K562 (cell line): Measurements from ENCODE around the gene AMPD3.

Experiments used
- POLR2A ChIP-seq: fragments of 450-650 bp; conservative IDR thresholded peaks from 2 replicates; pipeline ENCODE4 v1.6.1; 2016
- TF ChIP-seq, protein P1 (sequence below): sonication (generic); formaldehyde crosslinking; IDR thresholded peaks from 2 replicates; pipeline ENCODE4 v1.8.0; 2022; ENCODE audit warnings: mild to moderate bottlenecking, missing genetic modification reagents

DNA sequence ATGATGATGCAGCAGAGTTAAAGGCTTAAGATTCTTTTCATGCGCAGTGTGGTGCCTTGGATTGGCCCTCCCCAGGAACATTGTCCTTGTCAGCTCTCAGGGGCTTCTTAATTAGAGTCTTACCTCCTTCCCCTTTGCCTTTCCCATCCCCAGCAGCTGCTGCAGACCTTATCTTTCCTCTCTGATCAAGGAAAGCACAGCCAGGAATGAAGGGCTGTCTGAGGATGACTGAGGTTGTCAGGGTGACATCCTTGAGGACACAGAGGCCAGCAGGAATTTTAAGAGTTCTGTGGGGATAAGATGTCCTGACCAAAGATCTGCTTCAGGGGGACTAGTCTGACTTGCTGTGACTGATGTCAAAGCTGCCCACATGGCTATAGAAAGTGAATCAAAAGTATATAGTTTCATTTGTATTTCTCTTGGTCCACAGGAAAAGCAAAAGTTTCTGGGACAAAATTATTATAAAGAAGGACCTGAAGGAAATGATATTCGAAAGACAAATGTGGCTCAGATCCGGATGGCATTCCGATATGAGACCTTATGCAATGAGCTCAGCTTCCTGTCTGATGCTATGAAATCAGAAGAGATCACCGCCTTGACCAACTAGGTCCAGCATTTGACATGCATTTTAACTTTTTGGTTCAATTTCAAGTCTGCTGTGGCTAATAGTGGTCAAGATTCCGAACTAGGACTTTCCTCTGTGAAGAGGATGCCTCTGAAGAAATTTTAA lies 50.4 kb downstream of the AMPD3 start:
- TF ChIP-seq, protein P1, sequence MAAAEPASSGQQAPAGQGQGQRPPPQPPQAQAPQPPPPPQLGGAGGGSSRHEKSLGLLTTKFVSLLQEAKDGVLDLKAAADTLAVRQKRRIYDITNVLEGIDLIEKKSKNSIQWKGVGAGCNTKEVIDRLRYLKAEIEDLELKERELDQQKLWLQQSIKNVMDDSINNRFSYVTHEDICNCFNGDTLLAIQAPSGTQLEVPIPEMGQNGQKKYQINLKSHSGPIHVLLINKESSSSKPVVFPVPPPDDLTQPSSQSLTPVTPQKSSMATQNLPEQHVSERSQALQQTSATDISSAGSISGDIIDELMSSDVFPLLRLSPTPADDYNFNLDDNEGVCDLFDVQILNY, result no peak
- no peak for TF ChIP-seq POLR2A
